Breast epithelium (tissue), 3 donors: ENCODE results near the gene LMBR1.

Experiments used
- POLR2A ChIP-seq: fragments of 450-650 bp; IDR thresholded peaks from one replicate; pipeline ENCODE4 v1.6.1; 2016; ENCODE audit warnings: antibody characterized with exemption, mild to moderate bottlenecking, moderate library complexity
- POLR2AphosphoS5 ChIP-seq, 3 donors: sonication (generic); formaldehyde crosslinking; IDR thresholded peaks; one replicate each; pipeline ENCODE4 v1.6.1; 2017; ENCODE audit warnings: antibody characterized with exemption in 3 of 3
- TF ChIP-seq, protein P1 (sequence below), 3 donors: fragments of 450-650 bp; IDR thresholded peaks; one replicate each; pipeline ENCODE4 v1.5.1; 2016 to 2017; ENCODE audit warnings: antibody characterized with exemption in 3 of 3, mild to moderate bottlenecking in 3 of 3, moderate library complexity in 3 of 3

- TF ChIP-seq, protein P1, sequence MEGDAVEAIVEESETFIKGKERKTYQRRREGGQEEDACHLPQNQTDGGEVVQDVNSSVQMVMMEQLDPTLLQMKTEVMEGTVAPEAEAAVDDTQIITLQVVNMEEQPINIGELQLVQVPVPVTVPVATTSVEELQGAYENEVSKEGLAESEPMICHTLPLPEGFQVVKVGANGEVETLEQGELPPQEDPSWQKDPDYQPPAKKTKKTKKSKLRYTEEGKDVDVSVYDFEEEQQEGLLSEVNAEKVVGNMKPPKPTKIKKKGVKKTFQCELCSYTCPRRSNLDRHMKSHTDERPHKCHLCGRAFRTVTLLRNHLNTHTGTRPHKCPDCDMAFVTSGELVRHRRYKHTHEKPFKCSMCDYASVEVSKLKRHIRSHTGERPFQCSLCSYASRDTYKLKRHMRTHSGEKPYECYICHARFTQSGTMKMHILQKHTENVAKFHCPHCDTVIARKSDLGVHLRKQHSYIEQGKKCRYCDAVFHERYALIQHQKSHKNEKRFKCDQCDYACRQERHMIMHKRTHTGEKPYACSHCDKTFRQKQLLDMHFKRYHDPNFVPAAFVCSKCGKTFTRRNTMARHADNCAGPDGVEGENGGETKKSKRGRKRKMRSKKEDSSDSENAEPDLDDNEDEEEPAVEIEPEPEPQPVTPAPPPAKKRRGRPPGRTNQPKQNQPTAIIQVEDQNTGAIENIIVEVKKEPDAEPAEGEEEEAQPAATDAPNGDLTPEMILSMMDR (IDR thresholded peaks at IDR 0.05): no peak
- TF ChIP-seq POLR2A: no peak
- no peak for TF ChIP-seq POLR2AphosphoS5 (IDR thresholded peaks at IDR 0.05)
Observed at GRCh38 chr7:156735851-156736250, 157.1 kb downstream of the LMBR1 start.
